Lower leg skin (tissue), 3 donors: ENCODE measurements around the gene PITPNM3.

ENCODE experiments used
- CTCF ChIP-seq, 3 donors: fragments of 450-650 bp; IDR thresholded peaks; one replicate each; pipeline ENCODE4 v1.5.1; 2016; ENCODE audit warnings: antibody characterized with exemption in 3 of 3, mild to moderate bottlenecking in 3 of 3, moderate library complexity in 2 of 3
- POLR2A ChIP-seq, 2 donors: fragments of 450-650 bp; IDR thresholded peaks; one replicate each; pipeline ENCODE4 v1.6.1; 2016 to 2017; ENCODE audit warnings: antibody characterized with exemption in 2 of 2, mild to moderate bottlenecking in 1 of 2, moderate library complexity in 1 of 2

DNA sequence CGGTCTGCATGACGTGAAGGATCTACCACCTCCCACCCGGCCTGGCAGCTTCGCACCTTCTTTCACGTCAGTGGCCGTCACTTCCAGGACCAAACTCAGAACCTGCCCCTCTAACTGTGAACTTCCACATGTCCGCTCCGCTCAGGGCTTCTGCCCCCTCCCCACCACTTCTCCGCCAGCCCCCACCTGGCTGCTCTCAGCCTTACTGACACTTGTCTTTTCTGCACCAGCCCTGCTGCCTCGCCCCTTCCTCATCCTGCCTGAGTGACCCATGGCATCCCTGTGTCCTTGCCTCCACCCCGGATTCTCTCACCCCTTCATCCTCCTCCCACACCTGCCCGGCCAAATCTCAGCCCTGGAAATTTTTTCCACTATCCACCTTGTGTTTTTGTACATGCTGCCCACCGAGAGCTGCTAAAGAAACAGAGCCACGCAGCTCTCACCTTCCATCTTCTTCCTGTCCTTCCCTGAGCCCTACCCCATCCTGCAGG is 97.8 kb downstream of the PITPNM3 start:
- TF ChIP-seq POLR2A (IDR thresholded peaks at IDR 0.05) (no peak), CTCF (IDR thresholded peaks at IDR 0.05) (no peak)
